ENCODE measurements around the gene ALDH1A3. TPM values are rescaled to one million over a fixed set of nuclear protein-coding genes. Genes with fewer than 3 reads are reported as not detected.

Gene ALDH1A3
- total RNA-seq, 1 experiment from 2014 or later = 248 TPM

- intact Hi-C loops (cut with micrococcal nuclease) = no loop called here
- no peaks in the 10 kb centered on the region for H3K9me2 ChIP-seq (ENCODE audit: insufficient read depth)
- POLR2A ChIA-PET = no interaction called here
- no peaks in the 10 kb centered on the region for H3K4me1 ChIP-seq (ENCODE audit: control insufficient read depth in 1 of 2, insufficient read depth in 2 of 2, low read length in 2 of 2)
- H3K79me2 ChIP-seq (ENCODE audit: insufficient read depth, low read length) = no peaks in the 10 kb centered on the region
- H3K36me3 ChIP-seq (ENCODE audit: control insufficient read depth in 1 of 2, insufficient read depth in 2 of 2, low read length in 2 of 2) = no peaks in the 10 kb centered on the region
- no peak for TF ChIP-seq FOSL1 (IDR thresholded peaks at IDR 0.05; ENCODE audit: low read depth)
- no peak for TF ChIP-seq EZH2 (IDR thresholded peaks at IDR 0.05)
- no peak for TF ChIP-seq ZFX (IDR thresholded peaks at IDR 0.05)
- no peak for TF ChIP-seq SP1 (IDR thresholded peaks at IDR 0.05; ENCODE audit: low read depth)
- no peak for TF ChIP-seq POLR2A (IDR thresholded peaks at IDR 0.05; ENCODE audit: borderline replicate concordance, extremely low read depth, insufficient read depth, insufficient read length)
- TF ChIP-seq CTCF (IDR thresholded peaks at IDR 0.05 in 2 of 3, conservative IDR thresholded peaks at IDR 0.05 in 1 of 3; ENCODE audit: borderline replicate concordance in 1 of 3, insufficient read depth in 1 of 3, low read depth in 2 of 3, low read length in 2 of 3) = no peak
- TF ChIP-seq ATF3 (IDR thresholded peaks at IDR 0.05) = no peak
- TF ChIP-seq ZNF274 (IDR thresholded peaks at IDR 0.05; ENCODE audit: low read depth, low read length) = no peak
- no peak for TF ChIP-seq TCF7L2 (IDR thresholded peaks at IDR 0.05; ENCODE audit: borderline replicate concordance, extremely low read depth, insufficient read depth, insufficient read length)
- no peak for TF ChIP-seq EZH2phosphoT487 (IDR thresholded peaks at IDR 0.05; ENCODE audit: borderline replicate concordance)
- TF ChIP-seq POLR2AphosphoS5 (IDR thresholded peaks at IDR 0.05; ENCODE audit: low read depth, low read length) = no peak
- TF ChIP-seq JUND (IDR thresholded peaks at IDR 0.05) = no peak
- TF ChIP-seq EGR1 (IDR thresholded peaks at IDR 0.05; ENCODE audit: low read depth) = no peak
- no peak for TF ChIP-seq MAX (IDR thresholded peaks at IDR 0.05)
- no peak for TF ChIP-seq REST (IDR thresholded peaks at IDR 0.05; ENCODE audit: low read depth)
- TF ChIP-seq CEBPB (IDR thresholded peaks at IDR 0.05; ENCODE audit: low read depth) = no peak
- TF ChIP-seq YY1 (IDR thresholded peaks at IDR 0.05; ENCODE audit: extremely low read depth, insufficient replicate concordance, low read depth, low read length) = no peak
- TF ChIP-seq ELF1 (IDR thresholded peaks at IDR 0.05; ENCODE audit: borderline replicate concordance, low read depth) = no peak
- no peak overlapping the region for H3K9ac ChIP-seq (ENCODE audit: low read length)
- H3K4me2 ChIP-seq (ENCODE audit: low read length) = no peak overlapping the region
- BruUV-seq (replicated peaks) = no TSS peak
- no peaks in the 10 kb centered on the region for H3K27me3 ChIP-seq (ENCODE audit: insufficient read depth, low read length)
- CTCF ChIA-PET = no interaction called here
- H3K9me3 ChIP-seq (ENCODE audit: control insufficient read depth in 1 of 2, insufficient read depth in 1 of 2, low read depth in 1 of 2, low read length in 2 of 2) = peaks cover 0 to 6% of the 10 kb centered on the region in 2 experiments; a peak in 1 of 4 replicates
- no peak for ATAC-seq
- no peak for DNase-seq (ENCODE audit: low read depth, low spot score)
- no peaks in the 10 kb centered on the region for H4K20me1 ChIP-seq (ENCODE audit: insufficient read depth)
- no peak overlapping the region for H3K27ac ChIP-seq (ENCODE audit: low read depth, low read length)
- H2AFZ ChIP-seq (ENCODE audit: low read depth, low read length, poor library complexity, severe bottlenecking) = no peak overlapping the region
- RAD21 ChIA-PET (ENCODE audit: low non-redundant PET in 1 of 2, low total read pairs in 2 of 2, uncharacterized antibody in 2 of 2, unreplicated experiment in 2 of 2) = no interaction called here
- no peak overlapping the region for H3K4me3 ChIP-seq (replicated peaks in 1 of 2; ENCODE audit: low read depth in 1 of 2, low read length in 2 of 2)
These were observed 22.8 kb upstream of the ALDH1A3 start for GRCh38 chr15:100856867-100857266.

Data from HCT116 (cell line).